GM23248 (cell line): Measurements from ENCODE around the gene BRME1. TPM values are rescaled to one million over a fixed set of nuclear protein-coding genes. Genes with fewer than 3 reads are reported as not detected.

Experiments used
- DNase-seq: peaks from one replicate; pipeline ENCODE4 v3.0.0-alpha.2; 2015
- H2AFZ ChIP-seq: fragments of 200-600 bp; sonication (generic); 2 replicates; pipeline ENCODE4 v1.6.1; 2016; ENCODE audit warnings: antibody characterized with exemption
- H3F3A ChIP-seq: fragments of 200-600 bp; sonication (generic); 2 replicates; pipeline ENCODE4 v1.6.1; 2016; ENCODE audit warnings: mild to moderate bottlenecking, antibody characterized with exemption, mixed run types; ENCODE audit not compliant: insufficient read depth
- H3K27ac ChIP-seq: fragments of 200-600 bp; sonication (generic); 2 replicates; pipeline ENCODE4 v1.5.1; 2016; ENCODE audit warnings: mild to moderate bottlenecking
- H3K27me3 ChIP-seq: fragments of 200-600 bp; sonication (generic); replicated peaks from 2 replicates; pipeline ENCODE4 v1.6.1; 2016; ENCODE audit warnings: mild to moderate bottlenecking; ENCODE audit not compliant: insufficient read depth
- H3K36me3 ChIP-seq: fragments of 200-600 bp; sonication (generic); 2 replicates; pipeline ENCODE4 v1.6.1; 2016; ENCODE audit warnings: low read depth, mild to moderate bottlenecking
- H3K4me1 ChIP-seq: fragments of 200-600 bp; sonication (generic); 2 replicates; pipeline ENCODE4 v1.6.1; 2016; ENCODE audit warnings: mild to moderate bottlenecking; ENCODE audit not compliant: insufficient read depth
- H3K4me2 ChIP-seq: fragments of 200-600 bp; sonication (generic); one replicate; pipeline ENCODE4 v1.6.1; 2016; ENCODE audit warnings: mild to moderate bottlenecking; ENCODE audit not compliant: unreplicated experiment
- H3K4me3 ChIP-seq: fragments of 200-600 bp; sonication (generic); 2 replicates; pipeline ENCODE4 v1.5.1; 2016; ENCODE audit warnings: mild to moderate bottlenecking
- H3K79me2 ChIP-seq: fragments of 200-600 bp; sonication (generic); 2 replicates; pipeline ENCODE4 v1.6.1; 2016; ENCODE audit warnings: mild to moderate bottlenecking; ENCODE audit not compliant: insufficient read depth
- H3K9ac ChIP-seq: fragments of 200-600 bp; sonication (generic); 2 replicates; pipeline ENCODE4 v1.6.1; 2016; ENCODE audit warnings: mild to moderate bottlenecking
- H3K9me2 ChIP-seq: fragments of 200-600 bp; sonication (generic); 2 replicates; pipeline ENCODE4 v1.6.1; 2016; ENCODE audit warnings: mixed run types, mild to moderate bottlenecking, moderate library complexity; ENCODE audit not compliant: insufficient read depth
- H3K9me3 ChIP-seq: fragments of 200-600 bp; sonication (generic); one replicate; pipeline ENCODE4 v1.6.1; 2017; ENCODE audit warnings: low read depth
- H4K20me1 ChIP-seq: fragments of 200-600 bp; sonication (generic); 2 replicates; pipeline ENCODE4 v1.6.0; 2016; ENCODE audit not compliant: insufficient read depth
- EZH2 ChIP-seq: fragments of 200-600 bp; sonication (generic); IDR thresholded peaks from 2 replicates; pipeline ENCODE4 v1.6.1; 2018; ENCODE audit warnings: antibody characterized with exemption, mild to moderate bottlenecking; ENCODE audit not compliant: insufficient read depth, poor library complexity, severe bottlenecking
- EZH2phosphoT487 ChIP-seq: fragments of 200-600 bp; sonication (generic); IDR thresholded peaks from 2 replicates; pipeline ENCODE4 v1.6.1; 2018; ENCODE audit warnings: antibody characterized with exemption, moderate library complexity, mild to moderate bottlenecking, low read depth; ENCODE audit not compliant: insufficient read depth
- WGBS, 2 experiments: methylation state at CpG; one replicate each; pipeline ENCODE4 v1.1.6; 2015 to 2017; ENCODE audit warnings: low lambda C conversion rate in 2 of 2, low coverage in 1 of 2; ENCODE audit errors: missing lambda C conversion rate in 2 of 2; 5-methylcytosine and 5-hydroxymethylcytosine counted together
- in situ Hi-C: fragments of 300-500 bp; cut with MboI; formaldehyde crosslinking; loops from 2 replicates; pipeline ENCODE4 v1.15.0; 2020
- polyA plus RNA-seq: library from polyadenylated mRNA; unstranded; fragments of >200 nt; fragmentation: Nextera tagmentation; extraction: Ambion mirVana; gene quantifications from 2 replicates; pipeline ENCODE4 v1.2.1, GENCODE V29; 2016
- total RNA-seq: library from RNA; depleted of rRNA; stranded (reverse); fragments of >200 nt; shearing (Covaris generic); gene quantifications from 2 replicates; pipeline ENCODE4 v1.2.3, GENCODE V29; 2014

Gene BRME1
- total and polyA plus RNA-seq, 2 experiments from 2014 or later = 0.11 to 0.63 TPM

DNA sequence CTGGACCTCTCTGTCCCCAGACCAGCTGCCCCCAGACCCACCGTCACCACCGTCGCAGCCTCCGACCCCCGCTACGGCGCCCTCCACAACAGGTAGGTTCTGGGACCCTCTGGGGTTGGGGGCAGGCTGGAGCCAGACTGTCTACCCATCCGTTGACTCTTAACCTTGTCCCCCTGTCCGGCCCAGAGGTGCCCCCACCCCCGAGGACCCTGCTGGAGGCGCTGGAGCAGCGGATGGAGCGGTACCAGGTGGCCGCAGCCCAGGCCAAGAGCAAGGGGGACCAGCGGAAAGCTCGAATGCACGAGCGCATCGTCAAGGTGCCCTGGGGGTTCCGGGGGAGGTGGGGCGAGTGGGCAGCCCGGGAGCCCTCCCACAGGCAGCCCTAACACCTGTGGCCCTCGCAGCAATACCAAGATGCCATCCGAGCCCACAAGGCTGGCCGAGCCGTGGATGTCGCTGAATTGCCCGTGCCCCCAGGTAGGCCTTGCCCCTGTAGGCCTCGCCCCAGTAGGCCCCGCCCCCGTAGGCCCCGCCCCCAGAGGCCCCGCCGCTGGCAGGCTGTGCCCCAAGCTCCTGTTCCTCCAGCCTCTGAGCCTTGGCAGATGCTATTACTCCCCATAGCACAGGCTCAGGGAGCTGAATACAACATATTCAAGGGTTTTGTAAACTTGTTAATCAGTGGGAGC, 13.0 kb upstream of the BRME1 start:
- Histone ChIP-seq H3K36me3 (peaks cover 20% of the 10 kb centered on the region), H3K4me3 (no peak overlapping the region), H3K9me2 (no peaks in the 10 kb centered on the region), H3K27me3 (no peaks in the 10 kb centered on the region), H4K20me1 (no peaks in the 10 kb centered on the region), H3K4me2 (no peak overlapping the region), H3K9me3 (no peaks in the 10 kb centered on the region), H2AFZ (no peak overlapping the region), H3K4me1 (no peaks in the 10 kb centered on the region), H3F3A (no peaks in the 10 kb centered on the region), H3K27ac (no peak overlapping the region), H3K79me2 (no peaks in the 10 kb centered on the region), H3K9ac (no peak overlapping the region)
- no peak for DNase-seq
- 90 to 95% methylated on average over 16 to 20 of the region's 34 CpGs for WGBS, 2 experiments
- in situ Hi-C loops = no loop called here
- TF ChIP-seq EZH2phosphoT487 = no peak
- TF ChIP-seq EZH2 = no peak

DNA sequence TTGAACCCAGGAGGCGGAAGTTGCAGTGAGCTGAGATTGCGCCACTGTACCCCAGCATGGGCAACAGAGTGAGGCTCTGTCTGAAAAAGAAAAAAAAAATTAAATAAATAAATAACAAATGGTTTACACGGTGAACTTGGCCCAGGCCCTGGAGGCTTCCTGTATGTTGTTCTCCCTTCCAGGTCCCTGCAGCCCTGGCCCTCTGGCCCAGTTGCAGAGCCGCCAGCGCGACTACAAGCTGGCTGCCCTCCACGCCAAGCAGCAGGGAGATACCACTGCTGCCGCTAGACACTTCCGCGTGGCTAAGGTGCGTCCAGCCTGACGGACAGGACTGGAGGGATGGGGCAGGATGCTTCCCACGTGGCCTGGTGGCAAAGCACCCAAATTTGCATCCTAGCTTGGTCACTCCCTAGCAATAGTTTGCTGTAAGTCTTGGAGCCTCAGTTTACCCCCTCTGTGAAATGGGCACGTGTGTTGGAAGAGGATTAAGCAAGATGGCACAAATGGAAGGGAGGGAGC, 12.0 kb upstream of the BRME1 start:
- in situ Hi-C loops = no loop called here
- DNase-seq = no peak
- no peak overlapping the region for H3K27ac ChIP-seq

DNA sequence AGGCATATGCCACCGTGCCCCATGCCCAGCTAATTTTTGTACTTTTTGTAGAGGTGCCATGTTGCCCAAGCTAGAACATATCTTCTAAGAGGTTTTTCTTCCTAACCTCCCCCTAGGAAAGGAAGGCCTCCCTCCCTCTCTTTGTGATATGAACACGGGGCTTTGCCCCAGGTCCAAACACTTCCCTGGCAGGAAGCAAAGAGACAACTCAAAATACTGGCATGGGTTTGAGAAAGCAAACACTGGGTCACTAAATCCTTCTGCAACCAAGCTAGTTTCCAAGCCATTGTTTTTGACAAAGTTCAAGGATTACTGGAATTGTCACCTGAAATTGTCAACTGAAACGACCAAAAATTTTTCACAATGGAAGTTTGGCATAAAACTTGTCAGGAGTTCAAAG, 8.9 kb upstream of the BRME1 start:
- Histone ChIP-seq H3K27me3 (no peaks in the 10 kb centered on the region), H4K20me1 (no peaks in the 10 kb centered on the region), H3K36me3 (peaks cover 10% of the 10 kb centered on the region; the same call in 1 of the 2 replicates), H3K9me2 (no peaks in the 10 kb centered on the region), H2AFZ (no peak overlapping the region), H3K4me3 (no peak overlapping the region), H3K9ac (no peak overlapping the region), H3K9me3 (no peaks in the 10 kb centered on the region), H3K27ac (no peak overlapping the region), H3K4me1 (no peaks in the 10 kb centered on the region), H3F3A (no peaks in the 10 kb centered on the region), H3K4me2 (no peak overlapping the region), H3K79me2 (no peaks in the 10 kb centered on the region)
- 66 to 73% methylated on average over 3 of the region's 3 CpGs for WGBS, 2 experiments
- DNase-seq = no peak
- in situ Hi-C loops = no loop called here
- TF ChIP-seq EZH2 = no peak
- no peak for TF ChIP-seq EZH2phosphoT487

More for the DNA sequence above, 12.0 kb upstream of the BRME1 start:
- no peak for TF ChIP-seq EZH2
- no peak for TF ChIP-seq EZH2phosphoT487
- Histone ChIP-seq H3K4me1 (no peaks in the 10 kb centered on the region), H3K4me2 (no peak overlapping the region), H3K36me3 (peaks cover 17% of the 10 kb centered on the region), H3K79me2 (no peaks in the 10 kb centered on the region), H3K9ac (no peak overlapping the region), H3K9me2 (no peaks in the 10 kb centered on the region), H3F3A (no peaks in the 10 kb centered on the region), H3K9me3 (no peaks in the 10 kb centered on the region), H2AFZ (no peak overlapping the region), H4K20me1 (no peaks in the 10 kb centered on the region), H3K27me3 (no peaks in the 10 kb centered on the region), H3K4me3 (no peak overlapping the region)
- WGBS, 2 experiments = 90 to 91% methylated on average over 14 of the region's 14 CpGs

DNA sequence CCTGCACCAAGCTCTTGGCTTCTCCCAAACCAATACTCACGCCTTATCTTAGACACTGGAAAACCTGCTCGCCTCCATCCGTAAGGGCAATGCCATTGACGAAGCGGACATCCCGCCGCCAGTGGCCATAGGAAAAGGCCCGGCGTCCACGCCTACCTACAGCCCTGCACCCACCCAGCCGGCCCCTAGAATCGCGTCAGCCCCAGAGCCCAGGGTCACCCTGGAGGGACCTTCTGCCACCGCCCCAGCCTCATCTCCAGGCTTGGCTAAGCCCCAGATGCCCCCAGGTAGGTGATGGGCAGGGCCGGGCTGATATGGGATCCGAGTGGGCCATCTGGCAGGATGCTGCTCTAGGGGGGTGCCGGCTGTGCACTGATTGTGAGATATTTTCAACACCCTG, 7.4 kb upstream of the BRME1 start:
- 96% methylated on average over 14 to 17 of the region's 17 CpGs for WGBS, 2 experiments
- TF ChIP-seq EZH2phosphoT487 (no peak), EZH2 (no peak)

DNA sequence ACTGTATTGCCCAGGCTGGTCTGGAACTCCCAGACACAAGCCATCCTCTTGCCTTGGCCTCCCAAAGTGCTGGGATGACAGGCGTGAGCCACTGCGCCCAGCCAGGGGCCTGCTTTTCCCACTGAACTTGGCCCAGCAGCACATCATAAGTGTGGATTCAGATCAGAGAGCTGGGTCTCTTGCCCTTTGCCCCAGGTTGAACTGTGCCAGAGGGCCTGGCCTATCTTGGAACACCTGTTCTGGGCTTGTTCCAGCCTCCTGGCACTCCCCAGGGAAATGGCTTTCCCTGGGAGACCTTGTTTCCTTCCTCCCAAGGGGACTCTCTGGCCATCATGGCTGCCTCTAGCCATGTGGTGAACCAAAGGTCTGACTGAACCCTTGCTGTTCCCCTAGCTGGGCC, 3.5 kb upstream of the BRME1 start:
- no peaks in the 10 kb centered on the region for H3K4me1 ChIP-seq
- no peak for TF ChIP-seq EZH2phosphoT487
- no peak for TF ChIP-seq EZH2
- H3K9ac ChIP-seq = no peak overlapping the region
- peaks cover 5% of the 10 kb centered on the region; the same call in 1 of the 2 replicates for H3K36me3 ChIP-seq
- no peaks in the 10 kb centered on the region for H3K9me2 ChIP-seq
- no peaks in the 10 kb centered on the region for H3K27me3 ChIP-seq
- no peaks in the 10 kb centered on the region; the same call in 1 of the 2 replicates for H3K79me2 ChIP-seq
- no peaks in the 10 kb centered on the region for H3K9me3 ChIP-seq
- no peak overlapping the region for H3K4me3 ChIP-seq
- H3F3A ChIP-seq = no peaks in the 10 kb centered on the region
- in situ Hi-C loops = no loop called here
- H4K20me1 ChIP-seq = no peaks in the 10 kb centered on the region
- no peak overlapping the region for H3K27ac ChIP-seq
- no peak overlapping the region for H2AFZ ChIP-seq
- 90 to 92% methylated on average over 2 of the region's 2 CpGs for WGBS, 2 experiments
- DNase-seq = no peak
- H3K4me2 ChIP-seq = no peak overlapping the region

More for the DNA sequence above, 7.4 kb upstream of the BRME1 start:
- Histone ChIP-seq H3K9ac (no peak overlapping the region), H3K27ac (no peak overlapping the region), H3K9me2 (no peaks in the 10 kb centered on the region), H3K79me2 (no peaks in the 10 kb centered on the region), H3K9me3 (no peaks in the 10 kb centered on the region), H2AFZ (no peak overlapping the region), H3K4me3 (no peak overlapping the region), H3K27me3 (no peaks in the 10 kb centered on the region), H3F3A (no peaks in the 10 kb centered on the region), H3K4me2 (no peak overlapping the region), H3K36me3 (peaks cover 10% of the 10 kb centered on the region; the same call in 1 of the 2 replicates), H3K4me1 (no peaks in the 10 kb centered on the region), H4K20me1 (no peaks in the 10 kb centered on the region)
- DNase-seq = no peak
- in situ Hi-C loops = no loop called here
